HuH-7 (cell line): ENCODE data around the gene PANK2.
"Not testable (repeated sequence)": the region's sequence is repeated elsewhere in the genome, so short reads cannot be mapped to it uniquely, and the experiment has no call there.

Source experiments
- DNase-seq: peaks from one replicate; pipeline ENCODE4 v3.0.0; 2011; ENCODE audit warnings: low spot score

PANK2 gene

GRCh38 chr20:3869839-3870634 lies 19.1 kb upstream of the PANK2 start:
- DNase-seq: no peak

- DNase-seq: no peak
Measured at GRCh38 chr20:3871550-3872265, 17.5 kb upstream of the PANK2 start.

GRCh38 chr20:3873507-3873906 lies 15.7 kb upstream of the PANK2 start:
- no peak for DNase-seq

GRCh38 chr20:3874194-3874844 lies 14.9 kb upstream of the PANK2 start:
- DNase-seq: no peak

- DNase-seq: no peak
Measured at GRCh38 chr20:3875378-3875974, 13.7 kb upstream of the PANK2 start.

GRCh38 chr20:3876000-3876399 lies 13.2 kb upstream of the PANK2 start:
- no peak for DNase-seq

GRCh38 chr20:3876676-3877075 lies 12.5 kb upstream of the PANK2 start:
- no peak for DNase-seq

GRCh38 chr20:3878921-3879274 lies 10.3 kb upstream of the PANK2 start:
- DNase-seq: not testable (repeated sequence)

- DNase-seq: no peak
Measured at GRCh38 chr20:3885715-3886114, 3.5 kb upstream of the PANK2 start.

GRCh38 chr20:3887876-3888620 lies 1.1 kb upstream of the PANK2 start:
- DNase-seq: peak; percentile 65

GRCh38 chr20:3889489-3890397 lies 556 bp downstream of the PANK2 start:
- DNase-seq: peak; percentile 48

- peak; percentile 51 for DNase-seq
Measured at GRCh38 chr20:3890398-3890751, 1.2 kb downstream of the PANK2 start.

GRCh38 chr20:3890999-3891929 lies 2.1 kb downstream of the PANK2 start:
- DNase-seq: no peak

GRCh38 chr20:3894796-3895195 lies 5.6 kb downstream of the PANK2 start:
- no peak for DNase-seq

- no peak for DNase-seq
Measured at GRCh38 chr20:3896302-3896701, 7.1 kb downstream of the PANK2 start.

GRCh38 chr20:3896853-3897583 lies 7.8 kb downstream of the PANK2 start:
- no peak for DNase-seq

- DNase-seq: not testable (repeated sequence)
Measured at GRCh38 chr20:3898181-3898580, 9.0 kb downstream of the PANK2 start.

- no peak for DNase-seq
Measured at GRCh38 chr20:3898639-3899038, 9.5 kb downstream of the PANK2 start.

- no peak for DNase-seq
Measured at GRCh38 chr20:3900187-3900604, 11.0 kb downstream of the PANK2 start.
